Stimulated activated effector memory CD8-positive, alpha-beta T cell treated with anti-CD3 and anti-CD28 coated beads, Interleukin-12 subunit alpha, Interleukin-12 subunit beta, amount 100 ng/mL, for 72 hours (primary cell): ENCODE measurements around the gene RAB11FIP5.
A peak's percentile ranks its signal among the peaks of the same experiment; 100 is the strongest.
"Not testable (repeated sequence)": the region's sequence is repeated elsewhere in the genome, so short reads cannot be mapped to it uniquely, and the experiment has no call there.

Experiments
- ATAC-seq: fragments of 150-1000 bp; cut with Tn5 transposase; 2 replicates; pipeline ENCODE4 v1.10.0; 2021
- DNase-seq, 2 donors: peaks; one replicate each; pipeline ENCODE4 v3.0.0; 2021 to 2022; ENCODE audit warnings: low spot score in 2 of 2
- H3K27ac Mint-ChIP-seq: one replicate; pipeline ENCODE4 v1.8.0; 2022; ENCODE audit warnings: mild to moderate bottlenecking, mixed read lengths
- H3K36me3 Mint-ChIP-seq: one replicate; pipeline ENCODE4 v1.8.0; 2022; ENCODE audit warnings: mild to moderate bottlenecking, mixed read lengths
- H3K4me1 Mint-ChIP-seq: one replicate; pipeline ENCODE4 v1.8.0; 2022; ENCODE audit warnings: mixed read lengths
- H3K4me3 Mint-ChIP-seq: one replicate; pipeline ENCODE4 v1.8.0; 2022; ENCODE audit warnings: mild to moderate bottlenecking, mixed read lengths
- H3K9me3 Mint-ChIP-seq: one replicate; pipeline ENCODE4 v1.8.0; 2022; ENCODE audit warnings: mixed read lengths

RAB11FIP5 gene

GRCh38 chr2:73100956-73101355, 11.8 kb downstream of the RAB11FIP5 start:
- DNase-seq, result no peak
- Mint-ChIP-seq H3K27ac (no peak overlapping the region), H3K9me3 (no peaks in the 10 kb centered on the region), H3K36me3 (peaks cover 4% of the 10 kb centered on the region), H3K4me3 (no peak overlapping the region), H3K4me1 (peaks cover 50% of the 10 kb centered on the region)
- no peak for ATAC-seq

- Mint-ChIP-seq H3K9me3 (no peaks in the 10 kb centered on the region), H3K4me1 (peaks cover 48% of the 10 kb centered on the region), H3K27ac (no peak overlapping the region), H3K36me3 (no peaks in the 10 kb centered on the region), H3K4me3 (no peak overlapping the region)
- DNase-seq (no peak), ATAC-seq (no peak)
Measured at GRCh38 chr2:73099486-73099885, 13.3 kb downstream of the RAB11FIP5 start.

DNA sequence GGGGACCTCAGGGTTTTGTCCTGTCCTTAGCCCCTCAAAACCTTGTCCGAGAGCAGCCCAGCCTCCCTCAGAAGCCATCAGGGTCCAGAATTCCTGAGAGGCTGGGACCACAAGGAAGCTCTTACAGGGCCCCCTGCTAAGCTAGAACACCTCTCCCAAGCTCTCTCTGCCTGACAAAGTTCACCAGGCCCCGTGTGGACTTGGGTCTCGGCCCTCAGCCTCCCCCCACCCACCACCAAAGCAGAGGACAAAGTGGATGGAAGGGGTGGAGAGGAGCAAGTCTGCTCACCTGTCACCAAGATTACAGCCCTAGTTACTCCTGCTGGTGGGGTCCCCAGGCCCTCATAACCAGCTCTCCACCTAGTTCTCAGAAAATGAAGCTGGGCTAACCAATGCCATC, 16.8 kb downstream of the RAB11FIP5 start:
- Mint-ChIP-seq H3K4me3 (no peak overlapping the region), H3K4me1 (peaks cover 45% of the 10 kb centered on the region), H3K36me3 (no peaks in the 10 kb centered on the region), H3K9me3 (no peaks in the 10 kb centered on the region), H3K27ac (no peak overlapping the region)
- no peak for ATAC-seq
- DNase-seq, result no peak

DNA sequence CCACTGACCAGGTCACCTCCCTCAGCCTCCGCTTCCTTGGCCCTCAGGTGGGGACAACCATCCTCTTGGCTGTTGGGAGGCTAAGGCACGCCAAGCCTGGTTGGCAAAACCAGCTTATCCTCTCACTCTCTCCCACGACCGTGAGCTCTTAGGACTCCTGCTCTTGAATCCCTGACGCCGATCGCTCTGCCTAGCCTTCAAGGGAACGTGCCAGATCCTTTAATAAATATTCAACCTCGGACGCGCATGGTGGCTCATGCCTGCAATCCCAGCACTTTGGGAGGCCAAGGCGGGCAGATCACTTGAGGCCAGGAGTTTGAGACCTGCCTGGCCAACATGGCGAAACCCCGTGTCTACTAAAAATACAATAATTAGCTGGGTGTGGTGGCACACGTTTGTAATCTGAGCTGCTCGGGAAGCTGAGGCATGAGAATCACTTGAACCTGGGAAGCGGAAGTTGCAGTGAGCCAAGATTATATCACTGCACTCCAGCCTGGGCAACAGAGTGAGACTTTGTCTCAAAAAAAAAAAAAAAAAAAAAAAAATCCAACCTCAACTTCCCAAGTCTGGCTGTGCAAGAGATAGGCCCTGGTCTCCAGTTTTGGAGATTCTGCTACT, 19.0 kb downstream of the RAB11FIP5 start:
- not testable (repeated sequence) for H3K9me3 Mint-ChIP-seq, H3K4me3 Mint-ChIP-seq, H3K36me3 Mint-ChIP-seq, ATAC-seq, DNase-seq
- H3K4me1 Mint-ChIP-seq, result peaks cover 52% of the 10 kb centered on the region
- H3K27ac Mint-ChIP-seq, result peak overlapping the region; percentile 83

DNA sequence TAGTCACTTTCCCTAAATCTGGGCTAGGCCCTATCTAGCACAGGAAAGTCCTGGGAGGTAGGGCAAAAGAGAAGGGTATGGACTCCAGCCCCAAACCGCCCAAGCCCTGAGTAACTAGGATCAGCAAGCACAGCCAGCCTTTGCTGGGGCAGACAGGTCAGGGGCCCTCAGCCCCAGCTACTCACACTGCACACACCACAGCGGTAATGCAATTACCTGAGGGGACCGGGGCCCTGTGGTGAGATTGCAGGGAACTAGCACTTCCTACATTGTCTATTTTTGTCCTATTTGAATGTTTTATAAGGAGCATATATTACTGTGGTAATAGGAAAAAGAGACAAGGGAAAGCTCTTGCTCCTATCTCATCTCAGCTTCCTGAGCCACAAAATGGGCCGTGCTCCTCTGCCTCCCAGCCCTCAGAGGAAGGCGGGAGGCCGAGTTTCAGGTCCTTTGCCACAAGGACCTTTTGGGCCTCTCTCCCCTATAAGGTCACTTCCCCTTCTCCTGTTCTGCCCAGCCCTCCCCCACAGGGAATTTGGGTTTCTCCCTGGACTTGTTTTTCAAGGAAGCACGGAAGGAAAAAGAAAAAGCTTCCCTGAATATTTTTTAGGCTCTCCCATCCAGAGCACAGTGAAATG, 20.5 kb downstream of the RAB11FIP5 start:
- no peak for ATAC-seq

DNA sequence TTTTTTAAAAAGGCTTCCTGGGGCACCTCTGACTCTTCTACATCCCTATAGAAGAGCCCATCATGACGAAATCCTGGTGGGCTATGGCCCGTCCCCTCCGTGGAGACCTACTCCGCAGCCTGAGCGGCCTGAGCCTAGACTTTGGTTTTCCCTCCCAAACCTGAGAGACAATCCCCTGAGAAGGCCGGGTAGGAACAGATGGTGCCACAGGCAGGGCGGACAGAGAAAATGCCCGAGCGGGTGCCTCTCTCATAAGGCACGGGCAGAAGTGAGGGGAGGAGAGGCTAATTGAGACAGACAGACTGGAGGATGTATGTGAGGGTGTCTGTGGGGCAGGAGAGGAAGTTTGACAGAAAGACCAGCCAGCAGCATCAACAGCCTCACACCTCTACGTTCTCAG, 21.1 kb downstream of the RAB11FIP5 start:
- DNase-seq (no peak), ATAC-seq (no peak)
- Mint-ChIP-seq H3K4me3 (no peak overlapping the region), H3K27ac (peak overlapping the region; percentile 83), H3K9me3 (no peaks in the 10 kb centered on the region), H3K36me3 (peaks cover 5% of the 10 kb centered on the region), H3K4me1 (peaks cover 46% of the 10 kb centered on the region)

More for the DNA sequence above, 20.5 kb downstream of the RAB11FIP5 start:
- H3K9me3 Mint-ChIP-seq, result no peaks in the 10 kb centered on the region
- H3K4me3 Mint-ChIP-seq, result no peak overlapping the region
- DNase-seq, result no peak
- H3K27ac Mint-ChIP-seq, result peak overlapping the region; percentile 83
- peaks cover 50% of the 10 kb centered on the region for H3K4me1 Mint-ChIP-seq
- peaks cover 5% of the 10 kb centered on the region for H3K36me3 Mint-ChIP-seq

- no peaks in the 10 kb centered on the region for H3K9me3 Mint-ChIP-seq
- no peak for DNase-seq
- peaks cover 5% of the 10 kb centered on the region for H3K36me3 Mint-ChIP-seq
- ATAC-seq, result no peak
- no peak overlapping the region for H3K4me3 Mint-ChIP-seq
- H3K27ac Mint-ChIP-seq, result no peak overlapping the region
- H3K4me1 Mint-ChIP-seq, result peaks cover 46% of the 10 kb centered on the region
Measured at GRCh38 chr2:73091164-73091563, 21.6 kb downstream of the RAB11FIP5 start.

- Mint-ChIP-seq H3K4me1 (peaks cover 43% of the 10 kb centered on the region), H3K4me3 (no peak overlapping the region), H3K36me3 (peaks cover 5% of the 10 kb centered on the region), H3K27ac (peak overlapping the region; percentile 89), H3K9me3 (no peaks in the 10 kb centered on the region)
- DNase-seq (no peak), ATAC-seq (no peak)
Measured at GRCh38 chr2:73089270-73090030, 23.3 kb downstream of the RAB11FIP5 start.

DNA sequence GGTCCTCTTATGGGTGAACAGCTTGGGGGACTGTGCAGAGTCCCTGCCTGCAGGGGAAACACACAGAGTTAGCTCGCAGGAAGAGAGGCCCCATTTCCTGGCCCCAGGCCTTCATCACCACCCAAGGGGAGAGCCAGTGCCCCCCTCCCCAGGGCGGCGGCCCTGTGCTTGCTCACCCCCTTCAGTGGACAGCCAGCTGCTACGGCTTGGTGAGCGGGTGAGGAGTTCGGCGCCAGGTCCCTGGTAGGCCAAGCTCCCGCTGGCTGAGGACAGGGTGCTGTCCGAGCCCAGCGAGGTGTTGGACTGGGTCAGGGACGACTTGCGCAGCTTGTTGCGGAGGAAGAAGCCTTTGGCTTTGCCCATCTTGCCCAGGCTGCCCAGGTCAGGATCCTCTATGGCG, 24.0 kb downstream of the RAB11FIP5 start:
- ATAC-seq (no peak), DNase-seq (no peak)
- peaks cover 41% of the 10 kb centered on the region for H3K4me1 Mint-ChIP-seq
- no peaks in the 10 kb centered on the region for H3K9me3 Mint-ChIP-seq
- no peak overlapping the region for H3K27ac Mint-ChIP-seq
- no peak overlapping the region for H3K4me3 Mint-ChIP-seq
- H3K36me3 Mint-ChIP-seq, result peaks cover 5% of the 10 kb centered on the region

DNA sequence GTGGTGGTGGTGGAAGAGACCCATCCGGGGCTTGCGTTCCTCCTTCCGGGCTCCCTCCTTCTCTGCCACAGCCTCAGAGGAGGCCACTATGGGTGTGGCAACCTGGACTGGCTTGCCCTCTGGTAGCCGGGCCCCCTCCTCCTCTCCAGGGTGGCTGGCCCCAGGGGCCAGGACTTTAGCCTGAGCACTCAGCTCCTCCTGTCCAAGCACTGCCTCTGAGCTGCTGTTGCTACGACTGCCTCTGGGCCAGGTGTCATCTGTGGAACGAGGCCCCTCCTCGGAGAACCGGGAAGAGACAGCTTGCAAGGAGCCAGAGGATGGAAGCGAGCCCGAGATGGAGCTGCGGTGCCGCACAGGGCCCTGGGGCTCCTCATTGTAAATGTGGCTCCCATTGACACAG, 24.5 kb downstream of the RAB11FIP5 start:
- no peak for DNase-seq
- Mint-ChIP-seq H3K9me3 (no peaks in the 10 kb centered on the region), H3K36me3 (peaks cover 5% of the 10 kb centered on the region), H3K4me3 (no peak overlapping the region), H3K4me1 (peaks cover 37% of the 10 kb centered on the region), H3K27ac (no peak overlapping the region)
- ATAC-seq, result no peak

DNA sequence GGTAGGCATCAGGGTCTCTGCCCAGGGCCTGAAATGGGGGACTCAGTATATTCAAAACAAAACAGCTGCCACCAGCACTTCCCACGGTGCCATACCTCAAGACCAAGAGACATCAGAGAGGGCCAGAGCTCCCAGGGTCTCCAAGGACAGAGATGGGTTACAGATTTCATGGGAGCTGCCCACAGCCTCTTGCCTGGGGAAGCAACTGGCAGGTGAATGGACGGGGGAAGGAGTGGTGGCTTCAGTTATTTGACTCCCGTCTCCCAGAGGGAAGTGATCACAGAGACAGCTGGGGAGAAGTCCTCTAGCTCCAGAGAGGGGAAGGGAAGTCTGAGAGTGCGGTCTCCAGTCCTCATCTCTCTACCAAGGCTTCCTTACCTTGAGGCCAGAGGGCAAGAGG, 25.4 kb downstream of the RAB11FIP5 start:
- H3K4me3 Mint-ChIP-seq, result no peak overlapping the region

GRCh38 chr2:73085691-73086090, 27.1 kb downstream of the RAB11FIP5 start:
- no peak overlapping the region for H3K4me3 Mint-ChIP-seq
- ATAC-seq (peak; percentile 85), DNase-seq (peak; percentile 82 to 90)
- peaks cover 27% of the 10 kb centered on the region for H3K4me1 Mint-ChIP-seq
- no peaks in the 10 kb centered on the region for H3K9me3 Mint-ChIP-seq
- peaks cover 5% of the 10 kb centered on the region for H3K36me3 Mint-ChIP-seq
- no peak overlapping the region for H3K27ac Mint-ChIP-seq

More for the DNA sequence above, 25.4 kb downstream of the RAB11FIP5 start:
- peak overlapping the region; percentile 23 for H3K27ac Mint-ChIP-seq
- ATAC-seq (no peak), DNase-seq (no peak)
- H3K9me3 Mint-ChIP-seq, result no peaks in the 10 kb centered on the region
- H3K4me1 Mint-ChIP-seq, result peaks cover 28% of the 10 kb centered on the region
- H3K36me3 Mint-ChIP-seq, result peaks cover 5% of the 10 kb centered on the region

DNA sequence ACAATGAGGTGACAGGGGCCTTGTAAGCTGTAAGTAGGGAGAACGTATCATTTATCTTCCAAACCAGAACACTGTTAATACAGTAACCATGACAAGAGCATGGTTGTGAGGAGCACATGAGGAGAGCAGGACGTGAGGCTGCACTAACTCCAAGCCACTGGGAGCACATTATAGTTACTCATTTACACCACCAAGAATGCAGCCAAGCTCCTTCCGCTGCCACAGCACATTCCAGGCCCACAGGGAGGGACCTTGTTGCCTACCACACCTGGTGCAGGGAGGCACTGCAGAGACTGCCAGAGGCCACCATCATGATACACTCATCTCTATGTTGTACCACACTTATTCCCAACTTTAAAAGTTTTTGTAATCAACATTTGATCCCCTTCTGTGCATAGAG, 27.8 kb downstream of the RAB11FIP5 start:
- peaks cover 27% of the 10 kb centered on the region for H3K4me1 Mint-ChIP-seq
- no peak overlapping the region for H3K4me3 Mint-ChIP-seq
- ATAC-seq (no peak), DNase-seq (no peak)
- no peak overlapping the region for H3K27ac Mint-ChIP-seq
- no peaks in the 10 kb centered on the region for H3K9me3 Mint-ChIP-seq
- H3K36me3 Mint-ChIP-seq, result peaks cover 5% of the 10 kb centered on the region

DNA sequence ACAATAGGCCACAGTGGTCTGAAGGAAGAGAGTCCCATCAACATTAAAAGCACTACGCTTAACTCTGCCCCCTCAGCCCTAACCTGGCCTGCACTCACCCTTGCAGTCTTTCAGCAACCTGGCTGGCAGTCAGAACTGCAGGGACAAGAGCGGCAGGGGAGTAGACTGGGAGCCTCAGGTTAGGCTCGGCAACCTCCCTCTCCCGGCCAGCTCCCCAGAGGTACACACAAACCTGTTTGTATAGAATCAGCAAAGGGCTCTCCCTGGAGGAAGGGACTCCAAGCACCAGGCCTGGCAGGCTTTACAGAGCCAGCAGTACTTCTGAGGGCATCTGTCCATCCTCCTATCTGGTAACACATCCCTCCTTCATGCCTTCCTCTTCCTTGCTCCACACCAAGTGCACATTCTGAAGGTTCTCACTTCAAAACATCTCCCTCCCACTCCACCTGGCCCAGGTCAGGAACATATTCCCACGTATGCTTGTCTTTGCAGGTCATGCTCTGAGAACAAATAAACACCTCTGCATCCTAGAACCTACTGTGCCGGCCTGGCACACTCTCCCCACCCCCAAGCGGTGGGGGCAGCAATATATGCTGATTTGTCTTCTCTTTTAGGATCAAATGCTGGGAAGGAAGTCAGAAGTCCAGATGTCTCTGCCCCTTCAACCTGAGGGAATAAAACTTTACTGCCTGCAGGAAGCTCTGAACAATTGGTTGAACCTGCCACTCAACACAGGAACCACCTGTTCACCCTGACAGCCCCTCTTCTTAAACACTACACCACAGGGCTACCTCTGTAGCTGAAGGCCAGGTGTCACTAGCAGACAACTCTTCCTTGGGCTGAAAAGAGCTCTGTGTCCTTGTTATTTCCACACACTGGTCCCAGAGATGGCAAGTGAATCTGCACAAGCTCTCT, 28.6 kb downstream of the RAB11FIP5 start:
- ATAC-seq (no peak), DNase-seq (no peak)
- peaks cover 19% of the 10 kb centered on the region for H3K4me1 Mint-ChIP-seq
- no peak overlapping the region for H3K27ac Mint-ChIP-seq
- H3K36me3 Mint-ChIP-seq, result peaks cover 9% of the 10 kb centered on the region
- no peaks in the 10 kb centered on the region for H3K9me3 Mint-ChIP-seq
- no peak overlapping the region for H3K4me3 Mint-ChIP-seq
